ENCODE results near the gene NECAB2.
"Not testable (repeated sequence)": the region's sequence is repeated elsewhere in the genome, so short reads cannot be mapped to it uniquely, and the experiment has no call there.

NECAB2 gene

DNA sequence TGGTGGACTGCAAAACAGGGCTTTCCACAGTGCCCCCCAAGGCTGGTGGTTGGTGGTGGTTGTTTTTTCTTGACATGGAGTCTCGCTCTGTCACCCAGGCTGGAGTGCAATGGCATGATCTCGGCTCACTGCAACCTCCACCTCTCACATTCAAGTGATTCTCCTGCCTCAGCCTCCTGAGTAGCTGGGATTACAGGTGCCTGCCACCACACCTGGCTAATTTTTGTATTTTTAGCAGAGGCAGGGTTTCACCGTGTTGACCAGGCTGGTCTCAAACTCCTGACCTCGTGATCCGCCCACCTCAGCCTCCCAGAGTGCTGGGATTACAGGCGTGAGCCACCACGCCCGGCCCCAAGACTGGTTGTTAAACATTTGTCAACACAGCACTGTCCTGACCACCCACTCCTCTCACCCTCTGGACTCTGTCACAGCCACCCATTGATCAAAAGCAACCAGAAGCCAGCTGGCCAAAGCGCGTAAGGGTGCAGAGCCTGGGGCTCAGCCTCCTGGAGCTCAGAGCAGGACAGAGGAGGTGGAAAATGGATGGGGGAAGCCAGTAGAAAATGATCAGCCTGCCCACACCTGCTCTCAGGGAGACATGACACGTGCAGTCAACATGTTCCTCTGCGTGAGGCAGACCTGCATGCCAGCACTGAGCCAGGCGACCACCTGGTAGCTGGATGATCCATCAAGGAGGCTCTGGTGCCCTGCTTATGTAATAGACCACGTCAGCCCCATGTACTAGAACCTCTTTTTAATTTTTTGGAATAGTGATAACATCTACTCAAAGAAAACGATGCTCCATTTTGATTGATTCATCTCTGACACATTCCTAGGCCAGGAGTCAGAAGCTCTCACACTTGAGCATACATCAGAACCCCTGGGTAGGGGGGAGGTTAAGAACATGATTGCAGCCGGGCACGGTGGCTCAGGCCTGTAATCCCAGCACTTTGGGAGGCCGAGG lies 29.8 kb upstream of the NECAB2 start:
- Histone ChIP-seq H3K27ac (ENCODE audit: low read length) (no peak overlapping the region), H3K4me1 (ENCODE audit: control insufficient read depth in 1 of 2, insufficient read depth in 2 of 2, low read length in 2 of 2) (no peaks in the 10 kb centered on the region), H3K4me3 (ENCODE audit: low read depth in 1 of 2, low read length in 2 of 2) (no peak overlapping the region), H3K27me3 (ENCODE audit: low read depth, low read length) (no peaks in the 10 kb centered on the region), H3K9me3 (ENCODE audit: control insufficient read depth in 1 of 2, low read length in 2 of 2) (no peaks in the 10 kb centered on the region), H3K36me3 (ENCODE audit: control insufficient read depth in 1 of 2, insufficient read depth in 2 of 2, low read length in 2 of 2) (no peaks in the 10 kb centered on the region)

- Histone ChIP-seq H3K27me3 (ENCODE audit: low read depth, low read length) (no peaks in the 10 kb centered on the region), H3K4me3 (ENCODE audit: low read depth in 1 of 2, low read length in 2 of 2) (no peak overlapping the region), H3K4me1 (ENCODE audit: control insufficient read depth in 1 of 2, insufficient read depth in 2 of 2, low read length in 2 of 2) (no peaks in the 10 kb centered on the region), H3K9me3 (ENCODE audit: control insufficient read depth in 1 of 2, low read length in 2 of 2) (no peaks in the 10 kb centered on the region), H3K36me3 (ENCODE audit: control insufficient read depth in 1 of 2, insufficient read depth in 2 of 2, low read length in 2 of 2) (no peaks in the 10 kb centered on the region), H3K27ac (ENCODE audit: low read length) (no peak overlapping the region)
Measured at GRCh38 chr16:83939266-83939855, 28.7 kb upstream of the NECAB2 start.

DNA sequence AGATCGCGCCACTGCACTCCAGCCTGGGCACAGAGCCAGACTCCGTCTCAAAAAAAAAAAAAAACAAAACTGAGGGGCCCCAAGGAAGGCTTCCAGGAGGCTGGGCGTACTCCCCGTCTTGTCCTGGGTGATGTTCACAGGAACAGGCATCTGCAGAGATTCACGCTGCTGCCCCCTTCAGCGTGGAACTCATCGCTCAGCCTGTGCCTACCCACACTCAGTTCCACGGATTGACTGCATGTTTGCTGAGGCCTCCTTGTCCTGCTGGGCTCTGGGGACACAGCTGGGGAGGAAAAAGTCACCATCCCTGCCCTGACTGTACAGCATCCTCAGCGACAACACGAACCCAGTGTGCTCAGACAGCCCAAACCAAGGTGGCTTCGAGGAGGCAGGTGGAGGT lies 27.9 kb upstream of the NECAB2 start:
- Histone ChIP-seq H3K4me1 (ENCODE audit: control insufficient read depth in 1 of 2, insufficient read depth in 2 of 2, low read length in 2 of 2) (no peaks in the 10 kb centered on the region), H3K36me3 (ENCODE audit: control insufficient read depth in 1 of 2, insufficient read depth in 2 of 2, low read length in 2 of 2) (no peaks in the 10 kb centered on the region), H3K27ac (ENCODE audit: low read length) (no peak overlapping the region), H3K4me3 (ENCODE audit: low read depth in 1 of 2, low read length in 2 of 2) (no peak overlapping the region), H3K9me3 (ENCODE audit: control insufficient read depth in 1 of 2, low read length in 2 of 2) (no peaks in the 10 kb centered on the region), H3K27me3 (ENCODE audit: low read depth, low read length) (no peaks in the 10 kb centered on the region)

DNA sequence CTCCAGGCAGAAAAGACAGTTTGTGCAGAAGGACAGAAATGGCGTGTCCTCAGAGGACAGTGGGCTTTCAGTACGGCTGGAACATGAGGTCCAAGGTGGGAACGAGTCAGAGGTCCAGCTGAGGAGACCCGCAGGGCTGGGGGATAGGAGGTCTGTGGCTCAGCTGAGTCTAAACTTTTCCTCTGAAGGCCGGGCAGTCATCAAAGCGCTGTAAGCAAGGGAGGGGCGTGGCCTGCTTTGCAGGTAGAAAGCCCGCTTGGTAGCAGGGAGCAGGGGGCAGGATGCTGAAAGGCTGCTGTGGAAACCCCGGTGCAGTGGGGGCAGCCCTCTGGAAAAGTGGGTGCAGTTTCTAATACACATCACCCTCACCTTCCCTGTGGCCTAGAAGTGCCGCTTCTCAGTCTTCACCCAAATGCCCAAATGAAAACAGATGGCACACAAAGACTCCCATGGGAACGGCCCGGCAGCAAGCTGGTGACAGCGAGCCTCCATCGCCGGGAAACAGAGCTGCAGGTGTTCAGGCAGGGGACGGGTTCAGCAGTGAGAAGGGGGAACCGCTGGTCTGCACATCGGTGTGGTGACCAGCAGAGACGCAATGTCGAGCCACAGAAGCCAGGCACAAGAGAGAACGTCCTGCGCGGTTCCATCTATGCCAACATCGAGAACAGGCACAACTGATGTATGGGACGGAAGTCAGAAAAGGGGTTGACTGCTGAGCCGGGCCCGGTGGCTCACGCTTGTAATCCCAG lies 27.2 kb upstream of the NECAB2 start:
- Histone ChIP-seq H3K27ac (ENCODE audit: low read length) (no peak overlapping the region), H3K27me3 (ENCODE audit: low read depth, low read length) (no peaks in the 10 kb centered on the region), H3K36me3 (ENCODE audit: control insufficient read depth in 1 of 2, insufficient read depth in 2 of 2, low read length in 2 of 2) (no peaks in the 10 kb centered on the region), H3K4me3 (ENCODE audit: low read depth in 1 of 2, low read length in 2 of 2) (no peak overlapping the region), H3K4me1 (ENCODE audit: control insufficient read depth in 1 of 2, insufficient read depth in 2 of 2, low read length in 2 of 2) (no peaks in the 10 kb centered on the region), H3K9me3 (ENCODE audit: control insufficient read depth in 1 of 2, low read length in 2 of 2) (no peaks in the 10 kb centered on the region)

DNA sequence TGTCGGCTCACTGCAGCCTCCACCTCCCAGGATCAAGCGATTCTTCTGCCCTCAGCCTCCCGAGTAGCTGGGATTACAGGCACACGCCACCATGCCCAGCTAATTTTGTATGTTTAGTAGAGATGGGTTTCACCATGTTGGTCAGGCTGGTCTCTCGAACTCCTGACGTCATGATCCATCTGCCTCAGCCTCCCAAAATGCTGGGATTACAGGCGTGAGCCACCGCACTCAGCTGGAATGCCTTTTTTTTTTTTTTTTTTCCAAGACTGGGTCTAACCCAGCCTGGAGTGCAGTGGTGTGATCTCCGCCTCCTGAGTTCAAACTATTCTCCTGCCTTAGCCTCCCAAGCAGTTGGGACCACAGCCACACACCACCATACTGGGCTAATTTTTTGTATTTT lies 26.5 kb upstream of the NECAB2 start:
- not testable (repeated sequence) for H3K4me3 ChIP-seq (ENCODE audit: low read depth in 1 of 2, low read length in 2 of 2); H3K9me3 ChIP-seq (ENCODE audit: control insufficient read depth in 1 of 2, low read length in 2 of 2); H3K27me3 ChIP-seq (ENCODE audit: low read depth, low read length); H3K27ac ChIP-seq (ENCODE audit: low read length); H3K4me1 ChIP-seq (ENCODE audit: control insufficient read depth in 1 of 2, insufficient read depth in 2 of 2, low read length in 2 of 2); H3K36me3 ChIP-seq (ENCODE audit: control insufficient read depth in 1 of 2, insufficient read depth in 2 of 2, low read length in 2 of 2)

- Histone ChIP-seq H3K9me3 (ENCODE audit: control insufficient read depth in 1 of 2, low read length in 2 of 2) (no peaks in the 10 kb centered on the region), H3K27ac (ENCODE audit: low read length) (no peak overlapping the region), H3K4me3 (ENCODE audit: low read depth in 1 of 2, low read length in 2 of 2) (no peak overlapping the region), H3K36me3 (ENCODE audit: control insufficient read depth in 1 of 2, insufficient read depth in 2 of 2, low read length in 2 of 2) (no peaks in the 10 kb centered on the region), H3K4me1 (ENCODE audit: control insufficient read depth in 1 of 2, insufficient read depth in 2 of 2, low read length in 2 of 2) (no peaks in the 10 kb centered on the region), H3K27me3 (ENCODE audit: low read depth, low read length) (no peaks in the 10 kb centered on the region)
Measured at GRCh38 chr16:83942074-83942473, 26.0 kb upstream of the NECAB2 start.

DNA sequence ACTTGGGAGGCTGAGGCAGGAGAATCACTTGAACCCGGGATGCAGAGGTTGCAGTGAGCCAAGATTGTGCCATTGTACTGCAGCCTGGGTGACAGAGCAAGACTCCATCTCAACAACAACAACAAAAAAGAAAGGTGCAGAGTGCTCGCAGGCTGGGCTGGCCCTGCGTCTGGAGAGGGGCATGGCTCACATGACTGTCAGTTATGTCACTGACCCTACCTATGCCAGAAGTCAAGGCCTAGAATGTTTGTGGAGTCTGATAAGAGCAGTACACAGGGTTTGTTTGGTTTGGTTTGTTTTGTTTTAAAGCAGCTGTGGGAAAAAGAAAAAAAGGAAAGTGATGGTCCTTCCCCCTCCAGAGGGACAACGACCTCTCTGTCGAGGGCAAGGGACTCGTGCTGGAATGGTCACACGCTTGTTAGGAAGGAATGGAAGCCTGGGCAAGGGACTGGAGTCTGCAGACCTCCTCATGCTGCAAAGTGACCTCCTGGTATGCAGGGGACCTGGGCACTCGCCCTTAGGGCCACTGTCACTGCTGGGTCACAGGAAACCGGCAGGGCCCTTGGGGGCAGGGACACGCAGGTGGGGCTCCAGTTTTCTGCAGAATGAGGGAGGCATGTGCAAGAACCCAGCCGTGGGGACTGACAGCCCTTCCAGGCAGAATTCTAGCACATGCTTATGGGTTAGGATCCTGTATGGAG lies 25.1 kb upstream of the NECAB2 start:
- Histone ChIP-seq H3K27me3 (ENCODE audit: low read depth, low read length) (no peaks in the 10 kb centered on the region), H3K9me3 (ENCODE audit: control insufficient read depth in 1 of 2, low read length in 2 of 2) (no peaks in the 10 kb centered on the region), H3K4me1 (ENCODE audit: control insufficient read depth in 1 of 2, insufficient read depth in 2 of 2, low read length in 2 of 2) (no peaks in the 10 kb centered on the region), H3K27ac (ENCODE audit: low read length) (no peak overlapping the region), H3K4me3 (ENCODE audit: low read depth in 1 of 2, low read length in 2 of 2) (no peak overlapping the region), H3K36me3 (ENCODE audit: control insufficient read depth in 1 of 2, insufficient read depth in 2 of 2, low read length in 2 of 2) (no peaks in the 10 kb centered on the region)

- H3K4me3 ChIP-seq (ENCODE audit: low read depth in 1 of 2, low read length in 2 of 2), result no peak overlapping the region
- no peak overlapping the region for H3K27ac ChIP-seq (ENCODE audit: low read length)
- H3K4me1 ChIP-seq (ENCODE audit: control insufficient read depth in 1 of 2, insufficient read depth in 2 of 2, low read length in 2 of 2), result no peaks in the 10 kb centered on the region
- H3K36me3 ChIP-seq (ENCODE audit: control insufficient read depth in 1 of 2, insufficient read depth in 2 of 2, low read length in 2 of 2), result no peaks in the 10 kb centered on the region
- no peaks in the 10 kb centered on the region for H3K9me3 ChIP-seq (ENCODE audit: control insufficient read depth in 1 of 2, low read length in 2 of 2)
- H3K27me3 ChIP-seq (ENCODE audit: low read depth, low read length), result no peaks in the 10 kb centered on the region
Measured at GRCh38 chr16:83943516-83944050, 24.5 kb upstream of the NECAB2 start.

DNA sequence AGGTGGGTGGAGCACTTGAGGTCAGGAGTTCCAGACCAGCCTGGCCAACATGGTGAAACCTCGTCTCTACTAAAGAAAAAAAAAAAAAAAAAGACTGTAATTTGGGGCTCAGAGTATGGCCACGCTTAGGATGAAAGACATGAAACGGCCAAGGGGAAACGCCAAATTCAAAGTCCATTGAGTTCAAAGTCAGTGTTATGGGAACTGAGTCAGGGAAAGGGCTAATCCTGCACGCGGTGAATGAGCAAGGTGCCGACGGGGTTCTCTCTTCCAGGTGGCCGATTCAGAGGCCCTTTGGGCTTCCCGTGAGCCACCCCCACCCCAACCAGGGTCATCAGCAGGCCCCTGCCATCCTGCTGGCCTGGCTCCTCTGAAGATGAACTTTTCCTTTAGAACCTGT lies 22.5 kb upstream of the NECAB2 start:
- no peak overlapping the region for H3K27ac ChIP-seq (ENCODE audit: low read length)
- H3K36me3 ChIP-seq (ENCODE audit: control insufficient read depth in 1 of 2, insufficient read depth in 2 of 2, low read length in 2 of 2), result no peaks in the 10 kb centered on the region
- H3K4me3 ChIP-seq (ENCODE audit: low read depth in 1 of 2, low read length in 2 of 2), result no peak overlapping the region
- H3K9me3 ChIP-seq (ENCODE audit: control insufficient read depth in 1 of 2, low read length in 2 of 2), result no peaks in the 10 kb centered on the region
- no peaks in the 10 kb centered on the region for H3K27me3 ChIP-seq (ENCODE audit: low read depth, low read length)
- H3K4me1 ChIP-seq (ENCODE audit: control insufficient read depth in 1 of 2, insufficient read depth in 2 of 2, low read length in 2 of 2), result no peaks in the 10 kb centered on the region

GRCh38 chr16:83946154-83946780 lies 21.8 kb upstream of the NECAB2 start:
- no peaks in the 10 kb centered on the region for H3K4me1 ChIP-seq (ENCODE audit: control insufficient read depth in 1 of 2, insufficient read depth in 2 of 2, low read length in 2 of 2)

More at GRCh38 chr16:83946154-83946780, 21.8 kb upstream of the NECAB2 start:
- H3K27ac ChIP-seq (ENCODE audit: low read length), result no peak overlapping the region
- H3K9me3 ChIP-seq (ENCODE audit: control insufficient read depth in 1 of 2, low read length in 2 of 2), result no peaks in the 10 kb centered on the region
- H3K27me3 ChIP-seq (ENCODE audit: low read depth, low read length), result no peaks in the 10 kb centered on the region
- no peaks in the 10 kb centered on the region for H3K36me3 ChIP-seq (ENCODE audit: control insufficient read depth in 1 of 2, insufficient read depth in 2 of 2, low read length in 2 of 2)
- no peak overlapping the region for H3K4me3 ChIP-seq (ENCODE audit: low read depth in 1 of 2, low read length in 2 of 2)

Data from muscle layer of duodenum (tissue), 2 donors.